RWPE2 (cell line): ENCODE measurements around the gene ARHGAP31.

Experiments used
- ATAC-seq: fragments of 200-7000 bp; cut with Tn5 transposase; 3 replicates; pipeline ENCODE4 v1.9.1; 2021; ENCODE audit warnings: low read depth
- DNase-seq: peaks from one replicate; pipeline ENCODE4 v3.0.0-alpha.2; 2020; ENCODE audit warnings: low spot score
- H3K27ac ChIP-seq: fragments of 450-650 bp; 2 replicates; pipeline ENCODE4 v1.5.1; 2017; ENCODE audit warnings: mild to moderate bottlenecking; ENCODE audit not compliant: poor library complexity, severe bottlenecking
- H3K27me3 ChIP-seq: fragments of 250-450 bp; sonication (Bioruptor Pico); 2 replicates; pipeline ENCODE4 v1.5.1; 2021; ENCODE audit warnings: mild to moderate bottlenecking, moderate library complexity; ENCODE audit not compliant: insufficient read depth, poor library complexity, severe bottlenecking
- H3K36me3 ChIP-seq: fragments of 250-450 bp; sonication (Bioruptor Pico); 2 replicates; pipeline ENCODE4 v1.5.1; 2020; ENCODE audit warnings: low read depth, mild to moderate bottlenecking, moderate library complexity
- H3K4me1 ChIP-seq: fragments of 250-450 bp; sonication (Bioruptor Pico); 2 replicates; pipeline ENCODE4 v1.5.1; 2021; ENCODE audit warnings: mild to moderate bottlenecking, moderate library complexity; ENCODE audit not compliant: insufficient read depth, poor library complexity, severe bottlenecking
- H3K4me3 ChIP-seq: fragments of 250-450 bp; sonication (Bioruptor Pico); 2 replicates; pipeline ENCODE4 v1.5.1; 2021; ENCODE audit warnings: mild to moderate bottlenecking, moderate library complexity; ENCODE audit not compliant: severe bottlenecking
- H3K9me3 ChIP-seq: fragments of 250-450 bp; sonication (Bioruptor Pico); 2 replicates; pipeline ENCODE4 v1.5.1; 2021; ENCODE audit warnings: mild to moderate bottlenecking, moderate library complexity; ENCODE audit not compliant: severe bottlenecking
- CTCF ChIP-seq: fragments of 450-650 bp; IDR thresholded peaks from one replicate; pipeline ENCODE4 v1.5.1; 2017; ENCODE audit warnings: mild to moderate bottlenecking, moderate library complexity; ENCODE audit not compliant: poor library complexity, severe bottlenecking

ARHGAP31 gene

GRCh38 chr3:119293871-119294695, at the start of gene ARHGAP31:
Gene ARHGAP31, plus strand, starts transcription at chr3:119294383. Its CDS starts 522 bp downstream, at chr3:119294905.
- Histone ChIP-seq H3K36me3 (no peaks in the 10 kb centered on the region), H3K4me1 (no peaks in the 10 kb centered on the region), H3K9me3 (no peaks in the 10 kb centered on the region), H3K27ac (no peak within 1 kb of the TSS), H3K27me3 (no peaks in the 10 kb centered on the region), H3K4me3 (peak within 1 kb of the TSS; percentile 42)
- peak; percentile 77 for ATAC-seq
- TF ChIP-seq CTCF = no peak
- DNase-seq = no peak

GRCh38 chr3:119245778-119246177, 48.4 kb upstream of the ARHGAP31 start:
- H3K4me3 ChIP-seq = no peak overlapping the region
- H3K4me1 ChIP-seq = peaks cover 4% of the 10 kb centered on the region
- H3K9me3 ChIP-seq = no peaks in the 10 kb centered on the region
- ATAC-seq (no peak), DNase-seq (no peak)
- TF ChIP-seq CTCF = no peak
- no peak overlapping the region for H3K27ac ChIP-seq
- peaks cover 3% of the 10 kb centered on the region for H3K27me3 ChIP-seq
- no peaks in the 10 kb centered on the region for H3K36me3 ChIP-seq

- no peak overlapping the region for H3K4me3 ChIP-seq
- H3K27me3 ChIP-seq = no peaks in the 10 kb centered on the region
- no peak for DNase-seq
- no peaks in the 10 kb centered on the region for H3K9me3 ChIP-seq
- no peaks in the 10 kb centered on the region for H3K36me3 ChIP-seq
- H3K4me1 ChIP-seq = no peaks in the 10 kb centered on the region
- no peak for ATAC-seq
- no peak overlapping the region for H3K27ac ChIP-seq
- no peak for TF ChIP-seq CTCF
These were observed 39.0 kb upstream of the ARHGAP31 start for GRCh38 chr3:119255214-119255613.

- DNase-seq (no peak), ATAC-seq (no peak)
- Histone ChIP-seq H3K27ac (no peak overlapping the region), H3K4me3 (no peak overlapping the region), H3K27me3 (no peaks in the 10 kb centered on the region), H3K36me3 (no peaks in the 10 kb centered on the region), H3K9me3 (no peaks in the 10 kb centered on the region), H3K4me1 (no peaks in the 10 kb centered on the region)
- no peak for TF ChIP-seq CTCF
These were observed 37.1 kb upstream of the ARHGAP31 start for GRCh38 chr3:119257111-119257510.
